Neural crest cell (in vitro differentiated cells): ENCODE results near the gene NSD1. TPM values are rescaled to one million over a fixed set of nuclear protein-coding genes. Genes with fewer than 3 reads are reported as not detected.
A peak's percentile ranks its signal among the peaks of the same experiment; 100 is the strongest.

Source experiments
- DNase-seq: peaks from one replicate; pipeline ENCODE4 v3.0.0; 2021; ENCODE audit warnings: low read depth, mixed read lengths, low spot score
- H3K27ac Mint-ChIP-seq: one replicate; pipeline ENCODE4 v1.8.0; 2021; ENCODE audit warnings: mild to moderate bottlenecking, mixed read lengths; ENCODE audit not compliant: unreplicated experiment
- H3K27me3 Mint-ChIP-seq: 2 replicates; pipeline ENCODE4 v1.8.0; 2021; ENCODE audit warnings: low read depth, mild to moderate bottlenecking, mixed read lengths
- H3K36me3 Mint-ChIP-seq: 2 replicates; pipeline ENCODE4 v1.8.0; 2021; ENCODE audit warnings: low read depth, mild to moderate bottlenecking, mixed read lengths
- H3K4me1 Mint-ChIP-seq: 2 replicates; pipeline ENCODE4 v1.8.0; 2021; ENCODE audit warnings: mixed read lengths
- H3K4me3 Mint-ChIP-seq: one replicate; pipeline ENCODE4 v1.8.0; 2021; ENCODE audit warnings: mild to moderate bottlenecking, mixed read lengths
- H3K9me3 Mint-ChIP-seq: 2 replicates; pipeline ENCODE4 v1.8.0; 2021; ENCODE audit warnings: mixed read lengths
- total RNA-seq: library from RNA; stranded (reverse); gene quantifications from 2 replicates; pipeline ENCODE4 v1.2.1, GENCODE V29; 2021
- TF ChIP-seq, protein P1 (sequence below): fragments of 200-600 bp; sonication (generic); conservative IDR thresholded peaks from 2 replicates; pipeline ENCODE4 v1.5.0; 2021; ENCODE audit warnings: antibody characterized with exemption, mild to moderate bottlenecking

The NSD1 gene
- total RNA-seq, 1 donor from 2014 or later = 122 TPM

DNA sequence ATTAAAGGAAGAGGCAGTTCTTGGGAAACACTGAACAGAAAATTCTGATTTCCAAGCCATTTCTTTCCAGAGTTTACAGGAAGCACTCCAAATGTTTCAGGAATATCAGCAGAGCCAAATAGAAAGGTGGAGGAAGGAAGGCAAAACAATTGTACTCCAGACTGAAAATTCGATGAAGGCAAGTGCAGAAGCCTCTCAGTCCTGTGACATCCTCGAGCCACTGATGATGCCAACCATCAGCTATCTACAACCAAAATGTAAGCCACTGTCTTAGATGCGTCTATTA lies 215.7 kb downstream of the NSD1 start:
- DNase-seq = no peak
- Mint-ChIP-seq H3K36me3 (no peaks in the 10 kb centered on the region), H3K9me3 (no peaks in the 10 kb centered on the region), H3K4me1 (peaks cover 29% of the 10 kb centered on the region), H3K27ac (no peak overlapping the region), H3K27me3 (peaks cover 2% of the 10 kb centered on the region), H3K4me3 (peak overlapping the region; percentile 99)
- TF ChIP-seq, protein P1, sequence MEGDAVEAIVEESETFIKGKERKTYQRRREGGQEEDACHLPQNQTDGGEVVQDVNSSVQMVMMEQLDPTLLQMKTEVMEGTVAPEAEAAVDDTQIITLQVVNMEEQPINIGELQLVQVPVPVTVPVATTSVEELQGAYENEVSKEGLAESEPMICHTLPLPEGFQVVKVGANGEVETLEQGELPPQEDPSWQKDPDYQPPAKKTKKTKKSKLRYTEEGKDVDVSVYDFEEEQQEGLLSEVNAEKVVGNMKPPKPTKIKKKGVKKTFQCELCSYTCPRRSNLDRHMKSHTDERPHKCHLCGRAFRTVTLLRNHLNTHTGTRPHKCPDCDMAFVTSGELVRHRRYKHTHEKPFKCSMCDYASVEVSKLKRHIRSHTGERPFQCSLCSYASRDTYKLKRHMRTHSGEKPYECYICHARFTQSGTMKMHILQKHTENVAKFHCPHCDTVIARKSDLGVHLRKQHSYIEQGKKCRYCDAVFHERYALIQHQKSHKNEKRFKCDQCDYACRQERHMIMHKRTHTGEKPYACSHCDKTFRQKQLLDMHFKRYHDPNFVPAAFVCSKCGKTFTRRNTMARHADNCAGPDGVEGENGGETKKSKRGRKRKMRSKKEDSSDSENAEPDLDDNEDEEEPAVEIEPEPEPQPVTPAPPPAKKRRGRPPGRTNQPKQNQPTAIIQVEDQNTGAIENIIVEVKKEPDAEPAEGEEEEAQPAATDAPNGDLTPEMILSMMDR = no peak

DNA sequence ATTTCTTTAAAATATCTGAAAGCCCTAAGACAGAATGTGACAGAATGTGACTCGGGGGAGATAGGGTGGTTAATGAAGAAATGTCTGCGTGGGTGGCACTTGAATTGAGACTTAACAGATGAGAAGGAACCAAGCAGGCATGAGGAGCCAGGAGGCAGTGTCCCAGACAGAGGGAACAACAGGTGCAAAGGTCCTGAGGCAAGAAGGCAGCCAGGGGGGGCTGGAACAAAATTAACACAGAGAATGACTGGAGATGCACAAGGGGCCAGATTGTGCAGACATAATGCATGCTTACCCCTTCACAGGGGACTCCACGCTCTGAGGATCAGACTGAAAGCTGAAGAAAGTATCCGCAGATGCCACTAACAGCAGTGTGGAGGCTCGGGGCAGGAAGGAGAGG lies 216.2 kb downstream of the NSD1 start:
- no peaks in the 10 kb centered on the region for H3K9me3 Mint-ChIP-seq

More for the DNA sequence above, 216.2 kb downstream of the NSD1 start:
- Mint-ChIP-seq H3K27me3 (peaks cover 7% of the 10 kb centered on the region), H3K36me3 (no peaks in the 10 kb centered on the region), H3K27ac (peak overlapping the region; percentile 20), H3K4me3 (peak overlapping the region; percentile 99), H3K4me1 (peaks cover 29% of the 10 kb centered on the region)
- no peak for DNase-seq
- TF ChIP-seq, protein P1 = no peak

Other genes starting within 250 kb of the NSD1 start
- gene HK3, start 234.4 kb upstream of the NSD1 start, total RNA-seq = not detected in 2 replicates
- gene UIMC1, start 127.0 kb upstream of the NSD1 start, total RNA-seq = 45.4 and 46.6 TPM in 2 replicates
- 39.6 and 41.5 TPM in 2 replicates for gene ZNF346, start 111.1 kb upstream of the NSD1 start, total RNA-seq
- 5.4 and 7.1 TPM in 2 replicates for gene FGFR4, start 46.9 kb upstream of the NSD1 start, total RNA-seq
- 32.0 and 33.0 TPM in 2 replicates for gene RAB24, start 169.9 kb downstream of the NSD1 start, total RNA-seq
- 169 and 180 TPM in 2 replicates for gene PRELID1, start 170.0 kb downstream of the NSD1 start, total RNA-seq
- 36.9 and 40.3 TPM in 2 replicates for gene MXD3, start 178.1 kb downstream of the NSD1 start, total RNA-seq
- 73.0 and 80.5 TPM in 2 replicates for gene LMAN2, start 217.9 kb downstream of the NSD1 start, total RNA-seq
- gene RGS14, start 224.2 kb downstream of the NSD1 start, total RNA-seq = 12.3 and 15.7 TPM in 2 replicates